HG03039 (cell line): ENCODE data around the gene SLC22A12.

Experiments used
- ATAC-seq: cut with Tn5 transposase; IDR thresholded peaks from one replicate; pipeline ENCODE4 v1.9.1; 2021; ENCODE audit warnings: mild to moderate bottlenecking, moderate library complexity; ENCODE audit not compliant: unreplicated experiment

Gene SLC22A12

GRCh38 chr11:64643256-64643881 is 52.3 kb downstream of the SLC22A12 start:
- ATAC-seq: no peak

- ATAC-seq: no peak
Measured at GRCh38 chr11:64643920-64644646, 53.1 kb downstream of the SLC22A12 start.

GRCh38 chr11:64644647-64645275 is 53.7 kb downstream of the SLC22A12 start:
- no peak for ATAC-seq

- ATAC-seq: no peak
Measured at GRCh38 chr11:64647019-64647779, 56.2 kb downstream of the SLC22A12 start.

- ATAC-seq: no peak
Measured at GRCh38 chr11:64648551-64648950, 57.5 kb downstream of the SLC22A12 start.

GRCh38 chr11:64649291-64649697 is 58.3 kb downstream of the SLC22A12 start:
- ATAC-seq: no peak

GRCh38 chr11:64650923-64651523 is 60.0 kb downstream of the SLC22A12 start:
- no peak for ATAC-seq
